HepG2 (cell line): ENCODE measurements around the gene CRIP1. TPM values are rescaled to one million over a fixed set of nuclear protein-coding genes. Genes with fewer than 3 reads are reported as not detected.

Experiments
- CAMTA2 ChIP-seq: sonication (generic); formaldehyde crosslinking; IDR thresholded peaks from 2 replicates; pipeline ENCODE4 v1.4.0; 2020; ENCODE audit warnings: mild to moderate bottlenecking, missing genetic modification reagents, borderline replicate concordance
- CERS6 ChIP-seq: sonication (generic); formaldehyde crosslinking; IDR thresholded peaks from 2 replicates; pipeline ENCODE4 v1.5.0; 2020; ENCODE audit warnings: missing genetic modification reagents
- DRAP1 ChIP-seq: IDR thresholded peaks from 2 replicates; pipeline ENCODE4 v1.6.1; 2016; ENCODE audit warnings: missing genetic modification reagents, missing compliant biosample characterization
- HDAC1 ChIP-seq: sonication (generic); formaldehyde crosslinking; IDR thresholded peaks from 2 replicates; pipeline ENCODE4 v1.5.1; 2020; ENCODE audit warnings: mild to moderate bottlenecking, missing genetic modification reagents
- KLF11 ChIP-seq: IDR thresholded peaks from 2 replicates; pipeline ENCODE4 v1.6.1; 2016; ENCODE audit warnings: missing compliant biosample characterization
- RCOR2 ChIP-seq: IDR thresholded peaks from 2 replicates; pipeline ENCODE4 v1.6.1; 2016; ENCODE audit warnings: missing biosample characterization, missing genetic modification reagents
- REL ChIP-seq: sonication (generic); formaldehyde crosslinking; conservative IDR thresholded peaks from 2 replicates; pipeline ENCODE4 v1.8.0; 2022; ENCODE audit warnings: mild to moderate bottlenecking, missing genetic modification reagents, moderate library complexity
- SKIL ChIP-seq: sonication (generic); formaldehyde crosslinking; IDR thresholded peaks from 2 replicates; pipeline ENCODE4 v1.8.0; 2022; ENCODE audit warnings: missing genetic modification reagents, mild to moderate bottlenecking, moderate library complexity, borderline replicate concordance
- SNAI1 ChIP-seq: sonication (generic); formaldehyde crosslinking; IDR thresholded peaks from 2 replicates; pipeline ENCODE4 v1.5.0; 2020; ENCODE audit warnings: mild to moderate bottlenecking, missing genetic modification reagents, borderline replicate concordance
- SP140L ChIP-seq: sonication (generic); formaldehyde crosslinking; IDR thresholded peaks from 2 replicates; pipeline ENCODE4 v1.4.0; 2020; ENCODE audit warnings: missing genetic modification reagents, borderline replicate concordance
- SRSF4 ChIP-seq: fragments of 200-400 bp; formaldehyde crosslinking; IDR thresholded peaks from one replicate; pipeline ENCODE4 v1.6.1; 2018; ENCODE audit warnings: mild to moderate bottlenecking, low read depth, low read length, moderate library complexity; ENCODE audit not compliant: poor library complexity, severe bottlenecking
- TAF1 ChIP-seq: sonication (generic); formaldehyde crosslinking; IDR thresholded peaks from 2 replicates; pipeline ENCODE4 v1.4.0; 2020; ENCODE audit warnings: missing genetic modification reagents
- THAP11 ChIP-seq: IDR thresholded peaks from 2 replicates; pipeline ENCODE4 v1.6.1; 2016; ENCODE audit warnings: missing biosample characterization, missing genetic modification reagents
- ZC3H13 ChIP-seq: sonication (generic); formaldehyde crosslinking; IDR thresholded peaks from 2 replicates; pipeline ENCODE4 v1.8.1; 2023; ENCODE audit warnings: mild to moderate bottlenecking, missing genetic modification reagents, moderate library complexity
- ZC3H4 ChIP-seq: sonication (generic); formaldehyde crosslinking; IDR thresholded peaks from 2 replicates; pipeline ENCODE4 v1.4.0; 2020; ENCODE audit warnings: missing genetic modification reagents, borderline replicate concordance
- ZNF142 ChIP-seq: sonication (generic); formaldehyde crosslinking; IDR thresholded peaks from 2 replicates; pipeline ENCODE4 v1.4.0; 2020; ENCODE audit warnings: missing genetic modification reagents
- ZNF260 ChIP-seq: sonication (generic); formaldehyde crosslinking; IDR thresholded peaks from 2 replicates; pipeline ENCODE4 v1.4.0; 2020; ENCODE audit warnings: missing genetic modification reagents, low read depth, mild to moderate bottlenecking, borderline replicate concordance
- ZNF326 ChIP-seq: sonication (generic); formaldehyde crosslinking; IDR thresholded peaks from 2 replicates; pipeline ENCODE4 v1.4.0; 2020; ENCODE audit warnings: missing genetic modification reagents, borderline replicate concordance
- ZNF343 ChIP-seq: sonication (generic); formaldehyde crosslinking; IDR thresholded peaks from 2 replicates; pipeline ENCODE4 v1.4.0; 2020; ENCODE audit warnings: mild to moderate bottlenecking, missing genetic modification reagents
- ZNF841 ChIP-seq: sonication (generic); formaldehyde crosslinking; IDR thresholded peaks from 2 replicates; pipeline ENCODE4 v1.8.1; 2023; ENCODE audit warnings: missing genetic modification reagents, borderline replicate concordance
- ZZZ3 ChIP-seq: sonication (generic); formaldehyde crosslinking; IDR thresholded peaks from 2 replicates; pipeline ENCODE4 v1.4.0; 2020; ENCODE audit warnings: missing genetic modification reagents, mild to moderate bottlenecking, borderline replicate concordance
- polyA plus RNA-seq, 8 experiments: library from polyadenylated mRNA; depleted of rRNA in 3 of 8; stranded (reverse) in 7 of 8; unstranded in 1 of 8; fragments of >200 nt; fragmentation: Illumina TruSeq in 4 of 8; extraction: Trizol in 4 of 8; gene quantifications; 2 replicates each; pipeline versions ENCODE4 v1.2.1 to v1.2.3, GENCODE V29; 2011 to 2016; ENCODE audit warnings: low read depth in 4 of 8, missing spikeins in 1 of 8, mixed read lengths in 1 of 8; ENCODE audit not compliant: insufficient read depth in 1 of 8
- total RNA-seq, 5 experiments: library from RNA; depleted of rRNA; stranded (reverse); fragments of >200 nt; fragmentation: Illumina TruSeq; extraction: Trizol; gene quantifications; 2 replicates each; pipeline ENCODE4 v1.2.3, GENCODE V29; 2016; ENCODE audit warnings: low read depth in 1 of 5

CRIP1 gene
- total and polyA plus RNA-seq, 2 of the 13 experiments (the other 11 are each of a cell fraction or from before 2014, with no cell fraction given): 53.9 to 59.5 TPM

- TF ChIP-seq ZNF142 (CRISPR knock-in tag) (no peak), TAF1 (CRISPR knock-in tag) (peak; percentile 39; the same call in 1 of the 2 replicates), HDAC1 (no peak; the same call in 1 of the 2 replicates), RCOR2 (no peak), ZZZ3 (CRISPR knock-in tag) (no peak), REL (CRISPR knock-in tag) (no peak), ZNF841 (CRISPR knock-in tag) (0 out of 2 replicates have a peak, but pooled peaks have one; percentile 16), CERS6 (CRISPR knock-in tag) (no peak), SKIL (CRISPR knock-in tag) (no peak), SNAI1 (CRISPR knock-in tag) (peak; percentile 49; the same call in 1 of the 2 replicates), DRAP1 (CRISPR knock-in tag) (0 out of 2 replicates have a peak, but pooled peaks have one; percentile 12), THAP11 (CRISPR knock-in tag) (no peak), ZNF326 (CRISPR knock-in tag) (no peak), ZC3H13 (CRISPR knock-in tag) (no peak), KLF11 (CRISPR knock-in tag) (no peak), ZC3H4 (CRISPR knock-in tag) (0 out of 2 replicates have a peak, but pooled peaks have one; percentile 33), CAMTA2 (CRISPR knock-in tag) (no peak), SP140L (CRISPR knock-in tag) (no peak), ZNF343 (CRISPR knock-in tag) (no peak), SRSF4 (no peak), ZNF260 (CRISPR knock-in tag) (no peak)
These were observed 3.0 kb downstream of the CRIP1 start (continued) for GRCh38 chr14:105489542-105490266.
